Measurements from ENCODE around the gene STMN1.
"Not testable (repeated sequence)": the region's sequence is repeated elsewhere in the genome, so short reads cannot be mapped to it uniquely, and the experiment has no call there.

Gene STMN1

DNA sequence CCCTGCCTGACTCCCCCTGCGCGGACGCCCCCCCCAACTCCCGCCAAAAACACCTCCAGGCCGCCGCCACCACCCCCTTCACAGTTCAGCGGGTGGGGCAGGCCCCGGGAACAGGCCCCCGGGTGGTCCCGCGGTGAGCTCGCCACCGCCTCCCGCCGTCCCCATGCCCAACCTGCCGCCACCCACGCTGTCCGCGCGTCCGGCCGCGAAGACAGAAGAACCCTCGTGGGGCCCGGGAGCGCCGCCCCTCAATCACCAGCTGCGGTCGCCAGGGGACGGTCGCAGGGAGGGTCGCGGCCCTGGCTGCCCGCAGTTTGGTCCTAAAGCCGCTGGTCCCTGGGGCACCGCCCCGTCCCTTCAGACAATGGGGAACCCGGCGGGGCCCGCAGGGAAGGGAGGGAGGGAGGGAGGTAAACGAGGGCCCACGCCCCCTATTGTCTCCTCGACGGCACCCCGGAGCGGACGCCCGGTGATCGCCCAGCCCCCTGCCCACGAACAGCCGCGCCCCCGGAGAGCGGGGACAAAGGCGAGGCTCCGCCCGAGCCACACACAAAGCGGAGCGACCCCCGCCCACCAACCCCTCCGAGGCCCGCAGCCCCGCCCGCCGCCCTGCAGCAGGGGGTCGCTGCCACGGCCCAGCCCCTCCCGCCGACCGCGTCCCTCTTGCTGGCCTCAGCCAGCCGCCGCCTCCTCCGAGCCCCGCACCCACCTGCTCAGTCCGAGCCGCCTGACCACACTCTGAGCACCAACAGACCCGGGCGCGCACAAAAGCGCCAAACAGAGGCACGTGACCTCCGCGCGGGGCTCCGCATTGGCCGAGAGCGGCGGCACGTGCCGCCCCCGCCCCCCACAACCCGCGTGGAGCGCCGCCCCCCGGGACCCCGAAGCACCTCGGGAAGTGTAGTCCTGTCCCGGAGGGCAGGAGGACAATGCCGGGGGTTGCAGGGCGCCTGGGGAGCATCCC, at the start of gene STMN1:
TSS of gene STMN1 (minus strand) at position 740 of the 964 bp plus-strand sequence. CDS start 1,743 bp downstream, outside the sequence.
- DNase-seq: peak; percentile 96

DNA sequence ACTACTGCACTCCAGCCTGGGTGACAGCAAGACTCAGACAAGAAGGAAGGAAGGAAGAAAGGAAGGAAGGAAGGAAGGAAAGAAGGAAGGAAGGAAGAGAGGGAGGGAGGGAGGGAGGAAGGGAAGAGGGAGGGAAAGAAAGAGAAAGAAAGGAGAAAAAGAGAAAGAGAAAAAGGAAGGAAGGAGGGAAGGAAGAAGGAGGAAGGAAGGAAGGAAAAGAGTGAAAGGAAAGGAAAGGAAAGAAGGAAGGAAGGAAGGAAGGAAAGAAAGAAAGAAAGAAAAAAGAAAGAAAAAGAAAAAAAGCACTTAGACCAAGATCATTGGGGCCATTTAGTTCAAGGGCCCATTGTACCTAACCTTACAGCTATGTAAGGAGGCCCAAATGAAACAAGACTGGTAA, 49.3 kb upstream of the STMN1 start:
- no peak for DNase-seq

DNA sequence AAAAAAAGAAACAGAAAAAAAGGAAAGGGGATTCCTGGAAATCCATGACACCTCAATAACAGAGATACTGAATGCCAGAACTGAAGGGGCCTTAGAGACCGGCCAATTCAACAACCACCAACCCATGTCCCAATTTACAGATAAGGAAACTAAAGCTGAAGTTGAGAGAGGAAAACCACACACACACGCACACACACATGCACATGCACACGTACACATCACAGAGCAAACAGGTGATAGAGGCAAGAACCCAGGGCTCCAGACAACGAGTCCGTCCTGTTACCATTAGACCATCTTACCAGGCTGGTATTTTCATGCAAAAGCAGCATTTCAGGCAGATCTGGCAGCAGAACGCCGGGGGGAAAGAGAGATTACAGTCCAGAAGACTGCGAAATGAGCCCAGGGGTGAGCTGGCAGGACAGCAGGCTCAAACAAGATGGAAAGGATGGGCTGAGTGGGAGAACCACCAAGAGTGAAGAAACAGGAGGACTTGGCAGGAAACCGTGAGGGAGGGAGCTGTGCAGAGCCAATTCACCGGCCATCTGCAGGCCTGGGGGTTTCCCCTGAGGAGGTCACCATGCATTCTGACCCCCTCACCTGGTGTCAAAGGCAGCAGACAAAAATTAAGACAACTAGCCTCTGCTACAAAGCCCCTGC, 48.2 kb upstream of the STMN1 start:
- DNase-seq: no peak

DNA sequence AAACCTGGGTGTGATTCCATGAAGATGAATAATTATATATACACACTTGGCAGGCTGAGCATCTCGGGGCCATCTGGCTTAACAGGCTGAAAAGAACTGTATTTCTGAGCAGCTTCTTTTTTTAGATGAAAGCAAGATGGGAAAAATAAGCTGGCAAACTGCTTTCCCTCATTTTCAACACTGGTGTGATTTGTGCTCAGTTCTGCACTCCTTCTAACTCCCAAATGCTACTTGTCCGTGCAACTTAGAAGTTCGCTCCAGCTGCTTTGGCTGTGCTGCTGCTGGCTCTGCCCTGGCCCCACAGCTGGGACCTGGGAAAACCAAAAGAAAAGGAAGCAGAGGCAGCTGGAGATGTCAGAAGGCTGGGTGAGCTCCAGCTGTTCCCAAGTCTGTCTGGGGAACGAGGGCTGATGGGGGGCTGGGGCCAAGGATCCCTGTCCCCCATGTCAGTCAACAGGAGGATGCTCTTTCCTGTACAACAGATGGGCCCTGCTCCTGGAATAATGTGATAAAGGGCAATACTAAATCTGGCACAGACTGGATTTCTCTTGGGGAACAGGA, 46.7 kb upstream of the STMN1 start:
- DNase-seq: no peak

DNA sequence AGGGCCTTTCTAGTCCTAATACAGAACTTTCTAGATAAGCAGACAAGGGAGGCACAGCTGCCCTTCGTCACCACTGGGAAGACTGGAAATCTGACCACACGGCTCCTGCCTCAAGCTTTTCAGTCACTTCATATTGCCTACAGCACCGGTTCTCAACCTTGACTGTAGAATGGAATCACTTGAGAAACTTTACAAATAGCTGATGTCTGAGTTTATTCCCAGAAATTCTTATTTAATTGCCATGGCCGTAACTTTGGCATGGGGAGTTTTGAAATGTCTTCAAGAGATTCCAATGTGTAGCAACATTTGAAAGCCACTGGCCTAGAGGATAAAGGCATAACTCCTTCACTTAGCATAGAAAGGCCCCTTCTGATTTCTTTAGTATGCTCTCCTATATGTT, 42.4 kb upstream of the STMN1 start:
- DNase-seq: no peak

DNA sequence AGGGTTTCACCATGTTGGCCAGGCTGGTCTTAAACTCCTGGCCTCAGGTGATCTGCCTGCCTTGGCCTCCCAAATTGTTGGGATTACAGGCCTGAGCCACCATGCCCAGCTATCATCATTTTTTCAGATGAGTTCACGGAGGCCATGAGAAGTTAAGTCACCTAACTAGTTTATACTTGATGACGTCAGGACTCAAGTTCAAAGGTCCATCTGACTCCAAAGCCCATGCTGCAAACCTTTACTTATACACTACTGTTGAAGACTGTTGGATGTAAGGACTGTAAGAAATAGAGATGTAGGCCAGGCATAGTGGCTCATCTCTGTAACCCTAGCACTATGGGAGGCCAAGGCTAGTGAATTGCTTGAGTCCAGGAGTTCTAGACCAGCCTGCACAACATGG, 40.8 kb upstream of the STMN1 start:
- DNase-seq: no peak

DNA sequence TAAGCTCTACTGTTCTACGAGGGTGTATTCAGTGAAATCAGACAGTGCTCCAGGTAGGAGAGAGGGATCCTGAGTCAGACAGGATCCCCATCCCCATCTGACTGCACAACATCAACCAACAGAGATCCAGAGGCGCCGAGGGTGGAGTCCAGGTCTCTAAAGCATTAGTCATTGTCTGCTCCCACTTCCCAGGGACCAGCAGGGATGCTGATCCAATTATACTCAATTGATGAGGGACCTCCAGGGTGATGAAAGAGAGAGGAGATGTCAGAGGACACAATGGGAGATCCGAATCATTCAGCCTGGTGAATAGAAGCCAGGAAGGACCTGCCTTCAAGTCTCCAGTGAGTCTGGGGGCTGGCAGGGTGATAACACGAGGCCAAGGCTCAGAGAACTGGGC, 39.5 kb upstream of the STMN1 start:
- DNase-seq: no peak

DNA sequence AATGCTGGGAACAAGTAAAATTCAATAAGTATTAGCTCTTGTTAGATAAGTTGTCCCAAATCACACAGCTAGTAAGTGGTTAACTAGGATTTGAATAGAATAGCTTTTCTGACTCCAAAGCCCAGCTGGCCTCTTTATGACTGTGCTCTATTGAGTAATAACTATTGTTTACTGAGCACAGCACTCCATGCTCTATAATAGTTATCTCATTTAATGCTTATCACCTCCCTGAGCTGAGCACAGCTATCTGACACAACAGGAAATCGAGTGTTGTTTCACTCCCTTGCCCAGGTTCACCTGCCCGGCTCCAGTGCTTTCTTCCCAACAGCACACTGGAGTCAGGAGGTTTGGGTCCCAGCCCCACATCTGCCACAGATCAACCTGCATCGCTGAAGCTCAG, 38.8 kb upstream of the STMN1 start:
- no peak for DNase-seq

DNA sequence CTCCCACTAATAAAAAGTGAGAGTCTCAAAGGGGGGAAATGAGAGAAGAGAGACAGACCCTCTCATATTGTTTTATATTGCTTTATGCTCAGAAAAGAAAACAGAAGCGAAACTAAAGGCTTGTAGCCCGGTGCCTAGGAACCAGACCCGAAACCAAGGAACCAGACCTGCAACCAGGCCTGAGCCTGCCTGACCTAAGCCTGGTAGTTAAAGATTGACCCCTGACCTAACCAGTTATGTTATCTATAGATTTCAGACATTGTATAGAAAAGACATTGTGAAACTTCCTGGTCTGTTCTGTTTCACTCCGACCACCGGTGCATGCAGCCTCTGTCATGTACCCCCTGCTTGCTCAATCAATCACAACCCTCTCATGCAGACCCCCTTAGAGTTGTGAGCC, 37.3 kb upstream of the STMN1 start:
- DNase-seq: not testable (repeated sequence)

DNA sequence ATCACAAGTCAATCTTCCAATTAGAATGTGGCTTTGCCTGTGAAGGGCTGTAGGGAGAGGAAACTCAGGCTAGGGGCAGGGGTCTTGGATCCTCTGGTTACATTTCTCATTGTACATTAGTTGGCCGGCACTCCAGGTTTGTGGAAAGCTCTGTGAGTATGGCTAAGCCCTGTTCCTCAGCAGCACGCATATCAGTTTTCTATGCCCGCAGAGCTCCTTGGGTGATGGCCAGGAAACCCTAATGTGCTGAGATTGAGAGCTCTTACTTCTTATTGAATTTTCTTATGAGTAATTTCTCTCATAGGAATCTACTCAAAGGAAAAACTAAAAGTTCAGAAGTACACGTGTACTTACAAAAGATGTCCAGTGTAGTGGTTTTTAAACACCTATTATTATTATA, 30.7 kb upstream of the STMN1 start:
- no peak for DNase-seq

DNA sequence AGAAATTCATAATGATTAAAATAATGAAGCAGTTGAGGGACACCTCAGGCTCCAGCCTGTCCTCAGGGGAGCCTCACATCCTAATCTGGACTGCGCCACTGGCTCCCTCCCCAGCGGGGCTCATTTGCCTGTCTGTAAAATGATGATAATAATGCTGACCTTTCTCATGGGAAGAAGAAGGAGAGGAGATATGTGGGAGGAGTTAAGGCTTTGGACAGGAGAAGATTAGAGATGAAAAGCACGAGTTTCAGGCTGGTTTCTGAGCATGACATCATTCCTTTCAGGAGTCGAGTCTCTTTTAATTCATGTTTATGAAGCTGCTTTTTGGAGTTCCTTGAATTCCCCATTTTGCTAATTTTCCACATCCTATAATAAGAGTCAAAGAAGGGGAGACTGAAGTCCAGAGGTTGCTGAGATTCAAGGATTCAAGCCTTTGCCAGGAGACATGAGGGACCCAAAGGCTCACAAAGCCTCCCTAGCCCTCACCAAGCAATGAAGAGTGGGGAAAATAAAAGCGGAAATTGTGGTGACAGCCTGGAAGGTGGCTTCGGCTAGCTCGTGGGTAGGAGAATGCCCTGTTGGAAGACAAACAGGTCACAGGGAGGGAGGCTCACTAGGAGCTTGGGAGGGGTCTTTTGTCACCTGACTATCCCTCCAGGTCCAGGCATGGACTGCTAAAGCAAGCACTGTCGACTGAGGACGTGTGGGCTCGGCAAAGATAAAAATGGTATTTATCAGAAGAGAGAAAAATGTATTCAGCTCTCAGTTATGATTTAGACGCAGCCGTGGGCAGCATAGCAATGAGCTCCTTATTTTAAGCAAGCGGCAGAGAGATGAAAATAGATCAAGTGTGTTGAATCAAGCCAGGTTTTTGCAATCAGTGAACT, 27.5 kb upstream of the STMN1 start:
- DNase-seq: no peak

DNA sequence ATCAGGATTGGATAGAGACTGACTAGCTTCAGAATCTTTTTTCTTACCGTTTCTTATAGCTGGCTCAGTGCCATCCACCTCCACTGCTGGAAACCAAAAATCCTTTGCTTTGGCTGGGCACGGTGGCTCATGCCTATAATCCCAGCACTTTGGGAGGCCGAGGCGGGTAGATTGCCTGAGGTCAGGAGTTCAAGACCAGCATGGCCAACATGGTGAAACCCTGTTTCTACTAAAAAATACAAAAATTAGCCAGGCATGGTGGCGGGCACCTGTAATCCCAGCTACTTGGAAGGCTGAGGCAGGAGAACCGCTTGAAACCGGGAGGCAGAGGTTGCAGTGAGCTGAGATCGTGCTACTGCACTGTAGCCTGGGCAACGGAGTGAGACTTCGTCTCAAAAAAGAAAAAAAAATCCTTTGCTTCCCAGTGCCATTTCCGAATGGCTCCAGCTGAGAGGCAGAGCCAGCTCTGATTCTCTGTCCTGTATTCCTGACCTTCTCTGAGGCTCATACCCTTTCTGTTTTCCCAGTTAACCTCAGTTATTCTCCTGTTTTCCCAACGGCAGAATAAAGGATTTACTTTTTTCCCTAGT, 26.7 kb upstream of the STMN1 start:
- not testable (repeated sequence) for DNase-seq

DNA sequence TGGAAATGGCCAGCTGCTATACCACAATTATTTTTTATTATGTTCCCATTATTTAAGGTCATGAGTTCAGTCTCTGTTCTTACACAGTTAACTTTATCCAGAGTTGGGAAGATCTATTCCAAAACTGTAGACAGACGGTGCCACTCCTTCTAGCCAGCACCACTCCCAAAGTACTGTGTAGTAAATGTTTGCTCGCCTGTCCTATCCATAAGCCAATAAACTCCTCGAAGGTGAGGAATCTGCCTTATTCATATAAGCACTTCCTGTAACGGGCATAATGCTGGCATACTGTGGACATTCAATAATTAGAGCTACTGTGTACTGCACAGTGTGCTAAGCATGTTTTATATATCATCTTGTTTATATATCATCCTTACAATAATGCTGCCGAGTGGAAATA, 26.1 kb upstream of the STMN1 start:
- no peak for DNase-seq

DNA sequence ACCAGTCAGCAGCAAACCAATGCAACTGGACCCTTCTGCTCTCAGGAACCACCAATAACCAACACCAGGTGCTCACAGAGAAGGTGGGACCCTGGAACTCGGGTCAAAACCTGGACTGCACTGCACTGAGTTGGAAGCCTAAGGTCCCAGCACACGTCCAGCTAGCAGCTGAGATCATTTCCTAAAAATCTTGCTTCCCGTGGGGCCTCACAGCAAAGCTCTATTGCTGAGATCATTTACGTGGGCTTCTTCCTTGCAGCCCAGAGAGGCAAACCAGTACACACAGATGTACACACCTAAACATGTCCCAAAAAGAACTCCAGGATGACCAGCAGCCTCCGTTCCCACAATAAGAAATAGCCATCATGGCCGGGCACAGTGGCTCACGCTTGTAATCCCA, 22.8 kb upstream of the STMN1 start:
- DNase-seq: no peak

DNA sequence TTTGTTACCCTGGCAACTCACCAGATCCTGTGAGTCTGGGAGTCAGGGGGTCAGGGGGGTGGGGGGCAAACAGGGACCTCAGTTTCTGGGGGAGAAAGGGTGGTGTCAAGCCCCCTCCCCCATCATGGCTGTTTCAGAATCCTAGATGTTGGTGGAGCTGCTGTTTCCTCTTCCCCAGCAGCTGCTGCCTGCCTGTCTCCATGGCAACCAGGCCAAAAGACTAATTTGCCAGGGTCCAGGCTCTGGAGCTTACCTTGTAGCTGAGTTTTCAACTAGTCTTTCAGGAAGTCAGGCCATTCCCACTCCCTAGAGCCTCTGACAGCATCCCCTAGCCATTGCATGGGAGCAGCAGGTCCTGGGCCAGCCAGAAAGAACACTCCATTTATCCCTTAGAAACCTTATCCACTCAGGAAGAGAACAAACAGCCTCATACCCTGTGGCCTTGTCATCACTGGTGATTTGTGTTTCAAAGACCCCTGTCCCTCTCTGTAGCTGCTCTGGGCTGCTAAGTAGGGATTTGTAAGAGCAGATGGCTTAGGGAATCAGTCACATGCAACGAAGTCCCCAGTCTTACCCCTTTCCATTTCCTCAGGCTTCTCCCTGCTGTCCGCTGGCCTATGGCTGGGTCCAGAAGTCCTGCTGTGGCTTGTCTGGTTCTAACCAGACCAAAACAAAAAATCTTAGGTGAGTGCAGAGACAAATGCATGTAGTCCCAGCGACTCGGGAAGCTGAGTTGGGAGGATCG, 21.5 kb upstream of the STMN1 start:
- DNase-seq: no peak

DNA sequence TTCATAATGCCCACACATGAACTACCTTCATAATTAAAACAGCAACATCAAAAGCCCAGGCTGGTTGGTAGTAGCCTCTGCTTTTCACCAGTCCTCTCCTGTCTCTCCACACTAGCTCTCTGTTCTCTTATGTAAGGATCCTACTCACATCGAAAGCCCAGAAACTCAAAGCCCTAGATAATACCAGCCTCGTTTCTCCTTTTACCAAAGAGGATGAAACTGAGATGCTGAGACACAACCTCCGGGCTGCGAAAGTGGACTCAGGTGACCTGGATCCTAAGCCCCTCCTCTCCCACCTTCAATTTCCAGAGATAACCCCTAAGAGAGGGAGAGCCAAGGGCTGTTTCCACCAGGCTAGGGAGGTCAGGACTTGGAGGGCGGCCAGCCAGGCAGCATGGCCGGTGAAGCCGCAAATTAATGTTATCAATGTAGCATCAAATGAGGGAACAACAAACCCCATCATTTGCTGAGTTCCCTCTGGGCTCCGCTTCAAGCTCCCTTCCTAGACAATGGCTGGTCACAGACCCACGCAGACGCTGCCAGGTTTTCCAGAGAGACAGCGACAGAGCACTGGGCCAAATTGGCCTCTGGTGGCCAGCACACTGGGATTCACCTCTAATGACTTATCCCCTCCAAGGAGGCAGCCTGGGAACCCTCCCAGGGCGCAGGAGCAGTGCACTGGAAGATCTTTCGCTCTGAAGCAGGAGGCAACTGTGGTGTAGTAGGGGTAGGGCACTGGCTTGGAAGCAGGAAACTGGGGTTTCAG, 20.7 kb upstream of the STMN1 start:
- DNase-seq: no peak

DNA sequence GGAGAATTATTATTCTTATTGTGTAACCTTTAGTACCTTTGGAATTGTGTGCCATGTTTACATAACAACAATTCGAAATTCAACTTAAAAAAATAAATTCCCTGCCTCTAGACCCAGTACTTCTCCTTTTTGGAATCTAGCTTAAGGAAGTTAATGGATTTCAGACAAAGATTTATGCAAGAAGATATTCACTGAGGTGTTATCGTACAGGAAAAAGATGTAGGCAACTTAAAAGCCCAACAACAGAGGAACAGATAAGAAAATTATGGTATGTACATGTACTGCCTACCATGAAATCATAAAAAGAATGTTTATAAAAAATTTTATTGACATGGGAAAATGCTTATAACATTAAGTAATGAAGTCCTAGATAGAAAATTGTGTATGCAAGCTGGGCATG, 18.2 kb upstream of the STMN1 start:
- DNase-seq: no peak

DNA sequence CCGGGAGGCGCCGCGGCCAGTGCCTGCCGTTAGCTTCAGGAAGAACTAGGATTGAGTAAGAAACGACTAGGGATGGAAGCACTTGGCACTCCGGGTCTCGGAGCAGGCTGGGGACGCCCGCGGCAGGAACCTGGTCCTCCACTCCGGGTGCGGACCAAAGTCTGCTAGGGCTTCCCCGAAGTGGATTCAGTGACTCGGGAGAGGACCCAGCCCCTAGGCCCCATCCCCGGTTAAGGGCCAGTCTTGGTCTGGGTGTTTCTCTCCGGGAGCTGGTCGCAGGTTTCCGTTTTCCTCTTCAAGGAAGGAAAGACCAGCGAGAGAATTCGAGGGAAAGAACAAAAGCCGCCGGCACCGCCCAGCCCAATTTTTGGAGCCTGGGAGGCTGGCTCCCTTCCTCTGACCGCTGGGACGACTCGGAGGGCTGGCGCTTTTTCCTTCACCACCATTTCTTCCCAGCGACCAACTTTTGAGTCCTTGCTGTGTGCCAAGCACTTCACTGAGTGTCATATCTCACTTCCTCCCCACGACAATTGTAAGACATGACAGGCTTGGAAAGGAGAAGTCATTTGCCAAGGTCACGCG, 16.8 kb upstream of the STMN1 start:
- peak; percentile 41 for DNase-seq

DNA sequence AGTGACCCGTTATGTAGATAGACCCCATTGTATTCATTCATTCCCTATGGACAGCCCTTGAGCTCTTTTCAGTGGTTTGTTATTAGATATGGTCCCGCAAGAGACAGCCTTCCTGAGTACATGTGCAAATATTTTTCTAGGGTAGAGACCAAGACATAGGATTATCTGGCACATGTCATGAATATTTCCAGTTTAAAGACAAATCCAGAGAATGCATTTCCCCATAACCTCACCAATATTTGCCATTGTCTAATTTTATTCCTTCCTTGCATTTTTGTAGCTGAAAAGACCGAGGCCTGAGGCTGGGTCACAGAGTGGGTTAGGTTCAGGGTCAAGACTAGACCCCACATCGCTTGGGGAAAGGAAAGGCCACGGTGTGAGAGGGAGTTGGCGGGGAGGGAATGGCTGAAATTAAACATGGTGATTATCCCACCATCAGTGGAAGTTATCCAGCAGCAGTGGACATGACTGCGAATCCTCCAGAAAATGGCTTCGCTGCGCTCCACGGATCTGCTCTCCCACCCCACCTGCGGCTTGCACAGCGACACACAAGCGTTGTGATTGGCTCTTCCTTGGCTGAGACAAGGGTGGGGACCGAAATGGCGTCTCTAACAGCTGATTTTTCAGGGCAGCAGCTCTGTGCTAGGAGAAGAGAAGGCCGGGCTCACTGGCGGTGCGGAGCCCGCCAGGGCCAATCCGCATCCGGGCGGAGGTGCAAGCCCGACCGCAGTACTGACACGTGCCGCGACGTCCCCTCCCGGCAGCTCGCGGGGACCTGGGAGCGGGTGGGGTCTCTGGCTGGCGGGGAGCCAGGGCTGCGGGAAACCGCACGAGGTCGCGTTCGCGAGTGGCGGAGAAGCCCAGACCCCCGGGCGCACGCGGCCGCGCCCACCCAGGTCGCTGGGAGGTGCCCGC, 16.1 kb upstream of the STMN1 start:
- peak; percentile 62 for DNase-seq

Measured in stimulated activated CD4-positive, alpha-beta T cell treated with anti-CD3 and anti-CD28 coated beads, Interleukin-15, amount 100 ng/mL, for 24 hours (primary cell).